Mesenchymal stem cell (in vitro differentiated cells and primary cell): ENCODE data around the gene ACSS1.

Experiments used
- DNase-seq: peaks from one replicate; pipeline ENCODE4 v3.0.0-alpha.2; 2013
- H2AFZ ChIP-seq: one replicate; pipeline ENCODE4 v1.6.1; 2013; ENCODE audit warnings: low read depth, mild to moderate bottlenecking, control low read depth, inconsistent platforms, low read length, moderate library complexity
- H2AK5ac ChIP-seq: 2 replicates; pipeline ENCODE4 v1.6.1; 2013; ENCODE audit warnings: low read length, moderate library complexity, mild to moderate bottlenecking, inconsistent platforms; ENCODE audit not compliant: severe bottlenecking
- H2BK120ac ChIP-seq: one replicate; pipeline ENCODE4 v1.6.1; 2013; ENCODE audit warnings: low read depth, mild to moderate bottlenecking, inconsistent platforms, low read length, moderate library complexity
- H2BK12ac ChIP-seq, 2 experiments: one replicate each; pipeline ENCODE4 v1.6.1; 2013; ENCODE audit warnings: inconsistent platforms in 2 of 2, low read length in 2 of 2, mild to moderate bottlenecking in 2 of 2, moderate library complexity in 2 of 2, control low read depth in 1 of 2
- H2BK15ac ChIP-seq: one replicate; pipeline ENCODE4 v1.6.1; 2013; ENCODE audit warnings: mild to moderate bottlenecking, low read depth, inconsistent platforms; ENCODE audit not compliant: poor library complexity, severe bottlenecking
- H2BK5ac ChIP-seq: 2 replicates; pipeline ENCODE4 v1.6.1; 2013; ENCODE audit warnings: low read depth, mild to moderate bottlenecking, low read length, control low read depth, inconsistent platforms; ENCODE audit not compliant: poor library complexity, severe bottlenecking
- H3K14ac ChIP-seq, 2 experiments: one replicate each; pipeline ENCODE4 v1.6.1; 2013; ENCODE audit warnings: inconsistent platforms in 2 of 2, low read length in 2 of 2, control low read depth in 1 of 2, mild to moderate bottlenecking in 1 of 2, moderate library complexity in 1 of 2
- H3K18ac ChIP-seq, 2 experiments: one replicate each; pipeline ENCODE4 v1.6.1; 2013; ENCODE audit warnings: inconsistent platforms in 2 of 2, low read length in 2 of 2, control low read depth in 1 of 2, low read depth in 1 of 2, mild to moderate bottlenecking in 1 of 2
- H3K23ac ChIP-seq, 2 experiments: one replicate each; pipeline ENCODE4 v1.6.1; 2013; ENCODE audit warnings: inconsistent platforms in 2 of 2, low read length in 2 of 2, mild to moderate bottlenecking in 2 of 2, moderate library complexity in 2 of 2, control low read depth in 1 of 2
- H3K27ac ChIP-seq: 2 replicates; pipeline ENCODE4 v1.5.1; 2013; ENCODE audit warnings: mild to moderate bottlenecking, moderate library complexity, low read length, control low read depth, inconsistent platforms; ENCODE audit not compliant: poor library complexity, severe bottlenecking
- H3K27me3 ChIP-seq, 2 experiments: 2 replicates each; pipeline versions ENCODE4 v1.6.1 to v1.7.0; 2013; ENCODE audit warnings: low read length in 2 of 2, mild to moderate bottlenecking in 2 of 2, moderate library complexity in 2 of 2, control low read depth in 1 of 2, inconsistent platforms in 1 of 2; ENCODE audit not compliant: control insufficient read depth in 1 of 2, insufficient read depth in 1 of 2
- H3K36me3 ChIP-seq, 2 experiments: 2 replicates each; pipeline versions ENCODE4 v1.6.1 to v1.7.0; 2013; ENCODE audit warnings: low read length in 2 of 2, control low read depth in 1 of 2, inconsistent platforms in 1 of 2, low read depth in 1 of 2, mild to moderate bottlenecking in 1 of 2; ENCODE audit not compliant: insufficient read depth in 2 of 2, control insufficient read depth in 1 of 2
- H3K4ac ChIP-seq, 2 experiments: one replicate each; pipeline ENCODE4 v1.6.1; 2013; ENCODE audit warnings: inconsistent platforms in 2 of 2, low read length in 2 of 2, mild to moderate bottlenecking in 2 of 2, moderate library complexity in 2 of 2, control low read depth in 1 of 2, low read depth in 1 of 2
- H3K4me1 ChIP-seq: 2 replicates; pipeline ENCODE4 v1.6.1; 2013; ENCODE audit warnings: low read depth, low read length, control low read depth; ENCODE audit not compliant: control insufficient read depth, insufficient read depth
- H3K4me2 ChIP-seq: 2 replicates; pipeline ENCODE4 v1.6.1; 2013; ENCODE audit warnings: low read length, mild to moderate bottlenecking, inconsistent platforms; ENCODE audit not compliant: poor library complexity, severe bottlenecking
- H3K4me3 ChIP-seq, 2 experiments: 2 replicates each; pipeline versions ENCODE4 v1.5.1 to v1.7.0; 2013; ENCODE audit warnings: low read length in 2 of 2, mild to moderate bottlenecking in 2 of 2, control low read depth in 1 of 2, low read depth in 1 of 2; ENCODE audit not compliant: insufficient read depth in 1 of 2
- H3K79me1 ChIP-seq: replicated peaks from 2 replicates; pipeline ENCODE4 v1.6.1; 2013; ENCODE audit warnings: mild to moderate bottlenecking, control low read depth, low read length, inconsistent platforms; ENCODE audit not compliant: poor library complexity, severe bottlenecking
- H3K9ac ChIP-seq: 2 replicates; pipeline ENCODE4 v1.7.0; 2013; ENCODE audit warnings: mild to moderate bottlenecking, low read length, moderate library complexity
- H3K9me3 ChIP-seq: 2 replicates; pipeline ENCODE4 v1.7.0; 2013; ENCODE audit warnings: mild to moderate bottlenecking, low read length; ENCODE audit not compliant: control insufficient read depth
- H4K8ac ChIP-seq: one replicate; pipeline ENCODE4 v1.6.1; 2013; ENCODE audit warnings: inconsistent platforms, mild to moderate bottlenecking, low read length, moderate library complexity
- H4K91ac ChIP-seq: one replicate; pipeline ENCODE4 v1.6.1; 2013; ENCODE audit warnings: mild to moderate bottlenecking, low read length, inconsistent platforms
- WGBS: methylation state at CpG from one replicate; pipeline ENCODE4 v1.1.7; 2013; ENCODE audit warnings: mixed read lengths; 5-methylcytosine and 5-hydroxymethylcytosine counted together

Gene ACSS1

DNA sequence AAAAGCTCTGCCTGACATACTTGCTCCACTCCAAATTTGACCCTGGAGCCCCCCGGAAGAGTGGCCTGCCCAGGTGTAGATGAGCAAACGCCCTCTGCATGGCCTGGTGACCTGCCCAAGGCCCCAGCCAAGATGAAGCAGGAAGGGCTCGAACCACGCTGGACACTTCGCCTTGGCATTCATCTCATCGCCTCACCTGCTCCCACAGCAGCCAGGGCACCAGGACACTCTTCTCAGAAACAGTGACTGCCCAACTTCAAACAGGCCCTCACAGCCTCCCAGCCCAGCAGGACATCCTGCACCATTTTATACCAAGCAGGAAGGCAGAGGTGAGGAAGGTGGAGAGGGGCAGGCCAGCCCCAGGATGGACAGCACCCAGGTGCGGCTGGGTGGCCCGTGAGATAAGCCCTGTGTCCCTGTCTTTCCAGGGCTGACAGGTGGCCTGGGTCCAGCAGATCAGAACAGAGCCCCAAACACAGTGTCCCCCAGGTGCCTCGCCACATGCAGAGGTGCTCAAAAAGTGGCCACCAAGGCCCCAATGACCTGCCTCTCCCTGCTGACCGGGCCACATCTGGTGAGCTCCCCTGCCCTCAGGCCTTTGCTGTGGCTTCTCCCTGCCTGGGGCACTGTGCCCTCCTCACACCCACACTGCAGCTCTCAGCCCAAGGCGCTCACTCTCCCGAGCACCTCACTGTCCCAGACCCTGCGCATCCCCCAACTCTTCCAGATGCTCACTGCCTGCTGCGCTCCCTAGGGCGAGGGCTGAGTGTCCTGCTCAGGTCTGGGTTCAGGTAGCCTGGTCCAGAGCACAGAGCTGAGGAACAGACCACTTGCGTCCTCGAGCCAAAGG is 7.2 kb downstream of the ACSS1 start:
- Histone ChIP-seq H4K8ac (no peak overlapping the region), H3K4ac (no peak overlapping the region), H2BK5ac (no peak overlapping the region), H3K4me1 (peaks cover 17% of the 10 kb centered on the region), H3K27me3 (peaks cover 15% of the 10 kb centered on the region in 2 experiments), H2BK15ac (no peak overlapping the region), H3K79me1 (peaks cover 13% of the 10 kb centered on the region), H2BK120ac (no peak overlapping the region), H3K14ac (no peak overlapping the region), H2AK5ac (no peak overlapping the region), H3K4me2 (no peak overlapping the region), H3K27ac (no peak overlapping the region), H3K9ac (no peak overlapping the region), H3K9me3 (no peaks in the 10 kb centered on the region), H3K23ac (no peak overlapping the region), H3K4me3 (no peak overlapping the region), H4K91ac (no peak overlapping the region), H2AFZ (no peak overlapping the region), H2BK12ac (no peak overlapping the region), H3K18ac (no peak overlapping the region), H3K36me3 (peaks cover 0 to 4% of the 10 kb centered on the region in 2 experiments)
- no peak for DNase-seq
- WGBS: 86% methylated on average over 17 of the region's 17 CpGs

DNA sequence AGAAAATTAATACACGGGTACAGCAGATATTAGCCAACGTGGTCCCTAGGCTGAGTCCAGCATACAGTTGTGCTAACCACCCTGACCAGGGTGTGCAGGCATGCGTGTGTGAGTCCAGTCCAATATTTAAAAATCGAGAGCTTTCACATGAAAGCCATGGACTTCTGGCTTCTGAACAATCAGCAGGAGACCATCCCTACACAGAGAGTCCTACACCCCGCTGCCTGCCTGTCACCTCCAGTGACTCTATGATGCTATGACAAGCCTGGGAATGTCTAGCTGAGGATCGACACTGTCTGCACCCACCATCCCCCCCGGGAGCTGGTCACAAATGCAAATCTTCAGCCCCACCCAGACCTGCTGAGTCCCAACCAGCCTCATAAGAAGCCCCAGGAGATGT is 7.9 kb downstream of the ACSS1 start:
- 82% methylated on average over 7 of the region's 7 CpGs for WGBS
- Histone ChIP-seq H3K27me3 (peaks cover 15 to 18% of the 10 kb centered on the region in 2 experiments), H3K36me3 (peaks cover 0 to 7% of the 10 kb centered on the region in 2 experiments), H2BK120ac (no peak overlapping the region), H3K4ac (no peak overlapping the region), H3K4me2 (no peak overlapping the region), H3K4me3 (no peak overlapping the region), H3K4me1 (peaks cover 19% of the 10 kb centered on the region), H2AK5ac (no peak overlapping the region), H2BK15ac (no peak overlapping the region), H3K9me3 (no peaks in the 10 kb centered on the region), H2BK12ac (no peak overlapping the region), H3K79me1 (peaks cover 13% of the 10 kb centered on the region), H3K27ac (no peak overlapping the region), H2AFZ (no peak overlapping the region), H3K18ac (no peak overlapping the region), H4K91ac (no peak overlapping the region), H2BK5ac (no peak overlapping the region), H3K14ac (no peak overlapping the region), H3K9ac (no peak overlapping the region), H4K8ac (no peak overlapping the region), H3K23ac (no peak overlapping the region)
- DNase-seq: no peak

DNA sequence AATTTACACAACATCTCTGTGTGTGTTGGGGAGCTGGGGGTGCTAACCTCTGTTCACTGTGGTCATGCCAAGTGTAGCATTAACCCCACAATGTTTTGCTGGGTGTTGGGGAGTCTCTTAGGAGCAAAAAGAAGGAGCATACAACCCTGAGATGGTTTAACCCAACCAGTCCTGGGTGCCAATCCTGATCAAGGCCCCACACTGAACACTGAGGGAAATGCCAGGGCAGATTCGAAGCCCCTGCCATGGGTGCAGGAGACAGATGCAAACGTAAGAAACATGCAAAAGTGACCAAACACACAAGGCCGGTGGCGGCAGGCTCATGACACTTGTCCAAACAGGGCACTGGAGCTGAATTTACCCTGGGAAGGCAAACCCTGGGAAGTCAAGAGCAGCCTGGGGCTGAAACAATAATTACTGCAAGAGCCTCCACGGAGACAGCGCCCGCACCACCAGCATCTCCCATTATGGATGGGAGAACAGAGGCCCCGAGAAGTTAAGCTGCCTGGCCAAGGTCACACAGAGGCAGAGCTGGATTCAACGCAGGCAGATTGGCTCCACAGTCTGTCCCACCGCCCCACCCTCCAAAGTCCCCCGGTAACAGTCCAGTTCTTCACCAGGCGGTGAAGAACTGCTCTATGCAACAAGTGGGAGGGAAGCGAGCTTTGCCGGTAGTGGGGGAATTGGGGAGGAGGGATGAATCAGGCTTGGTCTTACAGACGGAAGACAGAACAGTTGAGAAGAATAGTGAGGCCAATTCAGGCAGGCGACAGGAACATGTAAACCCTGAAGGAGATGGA is 8.5 kb downstream of the ACSS1 start:
- 74% methylated on average over 16 of the region's 16 CpGs for WGBS

DNA sequence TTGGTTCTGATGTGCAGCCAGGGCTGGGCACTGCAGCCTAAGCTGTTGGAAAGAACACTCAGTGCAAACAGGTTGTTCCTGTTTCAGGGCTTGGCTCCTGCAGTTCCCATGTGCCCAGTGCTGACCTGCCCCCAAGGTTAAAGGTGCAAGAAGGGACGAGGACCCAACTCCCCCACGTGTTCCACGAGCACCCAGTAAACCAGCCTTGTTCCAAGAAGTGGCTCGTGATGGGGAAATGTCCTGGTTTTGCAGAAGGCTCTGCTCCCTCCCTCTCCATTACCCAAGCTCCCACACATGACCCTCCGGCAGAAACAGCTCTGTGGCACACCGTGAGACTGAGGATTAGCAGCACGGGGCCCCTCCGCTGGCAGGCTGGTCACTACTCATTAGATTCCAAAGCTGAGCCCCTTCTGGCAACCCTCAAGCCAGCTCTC is 9.4 kb downstream of the ACSS1 start:
- H3K4me3 ChIP-seq: no peak overlapping the region
- no peak overlapping the region for H3K4ac ChIP-seq
- no peak overlapping the region for H3K4me2 ChIP-seq
- H3K14ac ChIP-seq: no peak overlapping the region
- peaks cover 12% of the 10 kb centered on the region for H3K4me1 ChIP-seq
- WGBS: 79% methylated on average over 8 of the region's 8 CpGs
- H4K8ac ChIP-seq: no peak overlapping the region
- no peak overlapping the region for H2AK5ac ChIP-seq
- peaks cover 0 to 7% of the 10 kb centered on the region in 2 experiments for H3K36me3 ChIP-seq
- no peak overlapping the region for H3K18ac ChIP-seq
- no peak overlapping the region for H3K23ac ChIP-seq
- no peak overlapping the region for H4K91ac ChIP-seq
- no peak overlapping the region for H3K9ac ChIP-seq
- peaks cover 13% of the 10 kb centered on the region for H3K79me1 ChIP-seq
- H2BK12ac ChIP-seq: no peak overlapping the region
- no peak overlapping the region for H2BK15ac ChIP-seq
- no peak overlapping the region for H2AFZ ChIP-seq
- H3K27me3 ChIP-seq: peaks cover 15 to 25% of the 10 kb centered on the region in 2 experiments
- no peaks in the 10 kb centered on the region for H3K9me3 ChIP-seq
- no peak overlapping the region for H3K27ac ChIP-seq
- no peak overlapping the region for H2BK120ac ChIP-seq
- DNase-seq: no peak
- H2BK5ac ChIP-seq: no peak overlapping the region

More for the DNA sequence above, 8.5 kb downstream of the ACSS1 start:
- Histone ChIP-seq H3K4me3 (no peak overlapping the region), H3K36me3 (peaks cover 0 to 7% of the 10 kb centered on the region in 2 experiments), H2BK12ac (no peak overlapping the region), H3K14ac (no peak overlapping the region), H3K9me3 (no peaks in the 10 kb centered on the region), H3K23ac (no peak overlapping the region), H3K9ac (no peak overlapping the region), H2AFZ (no peak overlapping the region), H3K4me1 (peaks cover 18% of the 10 kb centered on the region), H3K18ac (no peak overlapping the region), H3K79me1 (peaks cover 13% of the 10 kb centered on the region), H2BK5ac (no peak overlapping the region), H3K27ac (no peak overlapping the region), H2AK5ac (no peak overlapping the region), H2BK120ac (no peak overlapping the region), H3K4ac (no peak overlapping the region), H3K27me3 (peaks cover 15 to 24% of the 10 kb centered on the region in 2 experiments), H2BK15ac (no peak overlapping the region), H4K91ac (no peak overlapping the region), H4K8ac (no peak overlapping the region), H3K4me2 (no peak overlapping the region)
- DNase-seq: no peak
